T-cell (primary cell): ENCODE data around the gene ZFYVE27. TPM values are rescaled to one million over a fixed set of nuclear protein-coding genes. Genes with fewer than 3 reads are reported as not detected.
A peak's percentile ranks its signal among the peaks of the same experiment; 100 is the strongest.
"Not testable (repeated sequence)": the region's sequence is repeated elsewhere in the genome, so short reads cannot be mapped to it uniquely, and the experiment has no call there.

Source experiments
- ATAC-seq, 4 experiments: fragments of 200-7000 bp in 3 of 4; fragments of 150-1000 bp in 1 of 4; cut with Tn5 transposase; replicated peaks in 1 of 4; 1 replicate in 3 of 4; 2 replicates in 1 of 4; pipeline ENCODE4 v1.10.0; 2021; ENCODE audit warnings: moderate library complexity in 3 of 4, mild to moderate bottlenecking in 2 of 4, moderate number of reproducible peaks in 1 of 4
- CTCF ChIA-PET, 2 donors: fragments of 300-600 bp; sonication (Branson Sonifier 250); formaldehyde crosslinking; loops; one replicate each; lab custom pipeline; 2022; ENCODE audit warnings: antibody characterized with exemption in 2 of 2; lab: Charles Lee
- POLR2A ChIA-PET, 2 donors: fragments of 300-600 bp; sonication (Branson Sonifier 250); formaldehyde crosslinking; loops; one replicate each; lab custom pipeline; 2022; ENCODE audit warnings: antibody characterized with exemption in 2 of 2; lab: Charles Lee
- DNase-seq, 35 experiments: peaks; one replicate each; pipeline versions ENCODE4 v3.0.0 to v3.0.0-alpha.2; 2013 to 2023
- H3K27ac ChIP-seq: one replicate; pipeline ENCODE4 v1.5.1; 2013; ENCODE audit warnings: low read length
- H3K27me3 ChIP-seq, 2 experiments: replicated peaks in 1 of 2; 1 replicate in 1 of 2; 2 replicates in 1 of 2; pipeline versions ENCODE4 v1.6.1 to v1.7.0; 2013; ENCODE audit warnings: low read length in 1 of 2, mixed read lengths in 1 of 2; ENCODE audit not compliant: control insufficient read depth in 2 of 2, insufficient read depth in 2 of 2; ENCODE audit errors: extremely low read depth in 1 of 2
- H3K36me3 ChIP-seq, 2 donors: 1 replicate in 1 of 2; 2 replicates in 1 of 2; pipeline versions ENCODE4 v1.6.1 to v1.7.0; 2013; ENCODE audit warnings: low read length in 1 of 2; ENCODE audit not compliant: control insufficient read depth in 2 of 2, insufficient read depth in 1 of 2; ENCODE audit errors: extremely low read depth in 1 of 2
- H3K4me1 ChIP-seq, 2 experiments: 1 replicate in 1 of 2; 2 replicates in 1 of 2; pipeline versions ENCODE4 v1.6.1 to v1.7.0; 2013; ENCODE audit warnings: low read length in 2 of 2, mixed read lengths in 1 of 2; ENCODE audit not compliant: insufficient read depth in 2 of 2, control insufficient read depth in 1 of 2; ENCODE audit errors: extremely low read depth in 1 of 2
- H3K4me3 ChIP-seq, 2 donors: 1 replicate in 1 of 2; 2 replicates in 1 of 2; pipeline versions ENCODE4 v1.5.1 to v1.7.0; 2013; ENCODE audit warnings: mild to moderate bottlenecking in 2 of 2, low read length in 1 of 2, moderate library complexity in 1 of 2; ENCODE audit not compliant: control insufficient read depth in 1 of 2; ENCODE audit errors: extremely low read depth in 1 of 2
- H3K9me3 ChIP-seq: 2 replicates; pipeline ENCODE4 v1.7.0; 2013
- H3K27ac Mint-ChIP-seq, 2 donors: one replicate each; pipeline ENCODE4 v1.8.0; 2020 to 2021; ENCODE audit warnings: mild to moderate bottlenecking in 2 of 2, mixed read lengths in 2 of 2
- H3K27me3 Mint-ChIP-seq, 2 donors: one replicate each; pipeline ENCODE4 v1.8.0; 2021 to 2022; ENCODE audit warnings: mixed read lengths in 2 of 2
- H3K36me3 Mint-ChIP-seq: one replicate; pipeline ENCODE4 v1.8.0; 2021; ENCODE audit warnings: mixed read lengths
- H3K4me1 Mint-ChIP-seq, 3 donors: one replicate each; pipeline ENCODE4 v1.8.0; 2020 to 2022; ENCODE audit warnings: mixed read lengths in 3 of 3, mild to moderate bottlenecking in 1 of 3
- H3K4me3 Mint-ChIP-seq, 3 donors: one replicate each; pipeline ENCODE4 v1.8.0; 2020 to 2022; ENCODE audit warnings: mild to moderate bottlenecking in 3 of 3, mixed read lengths in 3 of 3, moderate library complexity in 3 of 3
- H3K9me3 Mint-ChIP-seq, 3 donors: one replicate each; pipeline ENCODE4 v1.8.0; 2020 to 2022; ENCODE audit warnings: mixed read lengths in 3 of 3
- WGBS: methylation state at CpG from one replicate; pipeline ENCODE4 v1.1.5; 2013; ENCODE audit warnings: missing lambda C conversion rate; ENCODE audit not compliant: insufficient coverage; 5-methylcytosine and 5-hydroxymethylcytosine counted together
- total RNA-seq, 35 experiments: library from RNA in 6 of 35; stranded (reverse) in 6 of 35; fragments of 120-200 nt in 1 of 35; gene quantifications; one replicate each; pipeline versions ENCODE4 v1.2.1 to v1.2.4 and lab custom pipeline; 2013 to 2026

The ZFYVE27 gene
- total RNA-seq (10 to 100 TPM; 57.6 to 68.0 (median 60.0) TPM), total RNA-seq (lab: John Stamatoyannopoulos, UW) (39.3 to 85.8 (median 67.5) reads per million in 29 experiments)
- total RNA-seq (2013): 44.2 TPM

GRCh38 chr10:97736902-97737769 lies at the start of gene ZFYVE27:
Gene ZFYVE27, plus strand, starts transcription at chr10:97737128. Its CDS starts 1,350 bp downstream, at chr10:97738478.
- Histone ChIP-seq H3K4me3 (peak within 1 kb of the TSS; percentile 91 to 96), H3K9me3 (no peaks in the 10 kb centered on the region), H3K4me1 (peaks cover 6 to 36% of the 10 kb centered on the region in 2 experiments), H3K36me3 (peaks cover 0 to 20% of the 10 kb centered on the region in 2 donors), H3K27me3 (no peaks in the 10 kb centered on the region), H3K27ac (peak within 1 kb of the TSS; percentile 89)
- ChIA-PET CTCF (interaction anchor here (0.6 to 4.9 kb wide), 16 partner anchors 10 to 322 kb away, joined by 3 to 29 read pairs (median 4); partner anchors contain the start of genes AVPI1 (in 1 of the 2), MARVELD1 (in 1 of the 2) and PI4K2A (in 1 of the 2)), POLR2A (interaction anchor here (0.6 to 1.3 kb wide), 6 partner anchors 11 to 50 kb away, joined by 3 to 10 read pairs (median 3); partner anchors contain the start of gene AVPI1 (in 2 of the 2))
- peaks cover 53 to 61% (median 57%) of the 10 kb centered on the region in 3 donors for H3K4me1 Mint-ChIP-seq
- peak within 1 kb of the TSS; percentile 94 to 96 for H3K27ac Mint-ChIP-seq
- peak; percentile 88 to 94 (median 91) for ATAC-seq
- no peaks in the 10 kb centered on the region for H3K27me3 Mint-ChIP-seq
- DNase-seq: peak; percentile 85 to 98 (median 92)
- peak within 1 kb of the TSS; percentile 92 to 93 (median 93) for H3K4me3 Mint-ChIP-seq
- under 1% methylated on average over 61 of the region's 72 CpGs for WGBS
- no peaks in the 10 kb centered on the region for H3K9me3 Mint-ChIP-seq
- H3K36me3 Mint-ChIP-seq: peaks cover 15% of the 10 kb centered on the region

DNA sequence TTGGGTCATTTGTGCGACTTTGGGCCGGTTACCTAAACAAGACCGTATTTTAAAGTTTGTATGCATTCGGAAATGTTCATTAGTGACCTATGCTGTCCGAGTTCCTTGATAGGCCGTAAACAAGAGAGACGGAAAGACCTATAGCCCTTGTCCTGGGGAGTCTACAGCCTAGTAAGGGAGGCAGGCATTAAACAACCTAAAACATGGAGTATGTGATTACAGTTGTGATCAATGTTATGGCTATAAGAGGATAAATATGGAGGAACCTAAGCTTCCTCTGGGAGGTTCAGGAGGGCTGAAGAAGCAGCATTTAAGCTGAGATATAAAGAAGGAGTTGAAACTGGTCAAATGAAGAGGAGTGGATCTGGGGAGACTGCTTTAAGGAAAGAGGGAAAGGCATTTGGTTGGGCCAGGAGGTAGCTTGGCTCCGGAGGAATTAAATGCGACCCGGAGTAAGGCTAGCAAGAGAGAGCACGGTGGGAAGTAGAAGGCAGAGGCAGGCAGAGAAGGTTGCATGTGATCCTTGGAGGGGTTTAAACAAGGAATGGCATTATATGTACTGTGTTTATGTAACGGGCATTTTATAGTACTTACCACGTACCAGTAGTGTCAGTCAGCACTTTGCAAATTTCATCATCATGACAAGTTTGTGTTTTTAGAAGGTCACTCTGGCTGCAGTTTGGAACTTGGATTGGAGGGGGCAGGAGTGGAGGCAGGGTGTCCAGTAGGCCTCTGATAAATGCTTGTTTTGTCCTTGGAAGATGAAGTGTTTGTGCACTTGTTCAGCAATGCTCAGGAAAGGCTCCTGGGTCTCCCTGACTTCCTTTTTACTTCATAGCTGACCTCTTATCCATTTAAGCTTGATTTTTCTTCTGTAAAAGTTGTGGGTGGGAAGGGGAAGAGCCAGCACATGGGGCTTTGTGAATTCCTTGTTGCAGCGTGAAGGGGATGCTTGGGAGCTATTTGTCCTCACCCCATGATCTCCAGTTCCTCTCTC lies 48.8 kb upstream of the ZFYVE27 start:
- Mint-ChIP-seq H3K4me1 (peaks cover 18 to 32% (median 22%) of the 10 kb centered on the region in 3 donors), H3K9me3 (no peaks in the 10 kb centered on the region), H3K27me3 (no peaks in the 10 kb centered on the region), H3K4me3 (peak overlapping the region; percentile 82 to 88 (median 85)), H3K27ac (peak overlapping the region; percentile 47 to 64), H3K36me3 (no peaks in the 10 kb centered on the region)
- ChIA-PET POLR2A (interaction anchor here (0.6 to 1.3 kb wide), 3 partner anchors 48 to 202 kb away, joined by 4 to 10 read pairs (median 4); partner anchors contain the start of gene ZFYVE27 (in 2 of the 2)), CTCF (interaction anchor here (0.6 to 3.3 kb wide), 9 partner anchors 11 to 75 kb away, joined by 3 to 22 read pairs (median 9); partner anchors contain the start of gene ZFYVE27 (in 1 of the 2))
- WGBS: 86% methylated on average over 10 of the region's 14 CpGs
- no peak for DNase-seq
- H3K4me3 ChIP-seq: peak overlapping the region; percentile 71 to 76
- H3K36me3 ChIP-seq: no peaks in the 10 kb centered on the region
- peak overlapping the region; percentile 70 for H3K27ac ChIP-seq
- no peaks in the 10 kb centered on the region for H3K27me3 ChIP-seq
- peaks cover 0 to 25% of the 10 kb centered on the region in 2 experiments for H3K4me1 ChIP-seq
- H3K9me3 ChIP-seq: no peaks in the 10 kb centered on the region
- ATAC-seq: no peak

- Mint-ChIP-seq H3K4me1 (peaks cover 18 to 27% (median 22%) of the 10 kb centered on the region in 3 donors), H3K4me3 (no peak overlapping the region), H3K27ac (no peak overlapping the region), H3K9me3 (no peaks in the 10 kb centered on the region), H3K36me3 (no peaks in the 10 kb centered on the region), H3K27me3 (no peaks in the 10 kb centered on the region)
- H3K36me3 ChIP-seq: no peaks in the 10 kb centered on the region
- CTCF ChIA-PET: no interaction called here
- H3K9me3 ChIP-seq: no peaks in the 10 kb centered on the region
- WGBS: 86% methylated on average over 1 of the region's 5 CpGs
- POLR2A ChIA-PET: interaction anchor here in 1 of 2 donors (0.6 kb wide), 1 partner anchor 223 kb away, joined by 3 read pairs; no protein-coding TSS in a partner anchor
- no peak for DNase-seq
- no peak overlapping the region for H3K4me3 ChIP-seq
- H3K4me1 ChIP-seq: peaks cover 0 to 25% of the 10 kb centered on the region in 2 experiments
- ATAC-seq: no peak
- H3K27ac ChIP-seq: no peak overlapping the region
- peaks cover 0 to 2% of the 10 kb centered on the region in 2 experiments for H3K27me3 ChIP-seq
These were observed 47.3 kb upstream of the ZFYVE27 start for GRCh38 chr10:97689559-97690020.

DNA sequence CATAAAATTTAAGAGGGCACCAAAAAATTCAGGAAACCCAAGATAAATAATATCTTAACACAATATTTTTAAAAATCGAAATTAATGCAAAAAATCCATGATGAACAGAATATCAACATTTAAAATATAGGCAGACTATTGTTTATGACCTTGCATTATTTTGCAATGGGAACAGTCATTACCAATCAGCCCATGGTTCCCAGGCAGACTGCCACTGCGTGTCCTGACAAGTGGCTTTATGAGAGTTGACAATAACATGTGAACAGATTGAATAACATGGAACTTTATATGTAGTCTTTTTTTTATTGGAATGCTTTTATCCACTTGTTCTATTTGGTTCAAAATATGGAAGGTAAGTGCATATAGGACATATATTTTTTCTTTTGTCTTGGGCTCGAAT lies 46.8 kb upstream of the ZFYVE27 start:
- H3K36me3 Mint-ChIP-seq: no peaks in the 10 kb centered on the region
- peaks cover 0 to 25% of the 10 kb centered on the region in 2 experiments for H3K4me1 ChIP-seq
- ChIA-PET CTCF (no interaction called here), POLR2A (no interaction called here)
- H3K4me3 ChIP-seq: no peak overlapping the region
- peaks cover 14 to 21% (median 18%) of the 10 kb centered on the region in 3 donors for H3K4me1 Mint-ChIP-seq
- no peak overlapping the region for H3K27ac ChIP-seq
- no peaks in the 10 kb centered on the region for H3K9me3 ChIP-seq
- H3K4me3 Mint-ChIP-seq: no peak overlapping the region
- WGBS: no CpG with 5 or more reads among the region's 3 CpGs
- no peak overlapping the region for H3K27ac Mint-ChIP-seq
- H3K27me3 Mint-ChIP-seq: no peaks in the 10 kb centered on the region
- H3K27me3 ChIP-seq: peaks cover 0 to 2% of the 10 kb centered on the region in 2 experiments
- no peak for DNase-seq
- no peaks in the 10 kb centered on the region for H3K36me3 ChIP-seq
- no peaks in the 10 kb centered on the region for H3K9me3 Mint-ChIP-seq
- ATAC-seq: no peak

DNA sequence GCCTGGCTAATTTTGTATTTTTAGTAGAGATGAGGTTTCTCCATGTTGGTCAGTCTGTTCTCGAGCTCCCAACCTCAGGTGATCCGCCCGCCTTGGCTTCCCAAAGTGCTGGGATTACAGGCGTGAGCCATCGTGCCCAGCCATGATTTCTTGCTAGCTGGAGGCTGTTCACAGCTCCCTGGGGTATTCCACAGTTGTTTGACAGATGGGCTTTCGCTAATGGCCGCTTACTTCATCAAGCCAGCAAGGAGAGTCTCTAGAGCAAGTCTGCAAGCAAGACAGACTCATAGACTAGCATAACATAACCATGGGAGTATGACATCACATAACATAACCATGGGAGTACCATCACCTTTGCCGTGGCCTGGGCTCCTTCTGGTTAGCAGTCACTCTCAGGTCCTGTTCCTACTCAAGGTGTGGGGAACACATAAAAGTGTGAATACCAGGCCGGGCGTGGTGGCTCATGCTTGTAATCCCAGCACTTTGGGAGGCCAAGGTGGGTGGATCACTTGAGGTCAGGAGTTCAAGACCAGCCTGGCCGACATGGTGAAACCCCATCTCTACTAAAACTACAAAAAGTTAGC lies 38.8 kb upstream of the ZFYVE27 start:
- 86% methylated on average over 7 of the region's 11 CpGs for WGBS
- H3K27ac ChIP-seq, H3K4me3 ChIP-seq, H3K4me1 Mint-ChIP-seq, H3K9me3 ChIP-seq, ATAC-seq, H3K27ac Mint-ChIP-seq, DNase-seq, H3K36me3 Mint-ChIP-seq, H3K4me3 Mint-ChIP-seq, H3K36me3 ChIP-seq, H3K27me3 Mint-ChIP-seq, H3K9me3 Mint-ChIP-seq, H3K4me1 ChIP-seq, POLR2A ChIA-PET: not testable (repeated sequence)
- CTCF ChIA-PET: interaction anchor here in 1 of 2 donors (0.7 to 1.2 kb wide), 3 partner anchors 12 to 21 kb away, joined by 3 to 7 read pairs (median 3); partner anchors contain the start of gene AVPI1
- peaks cover 0 to 18% of the 10 kb centered on the region in 2 experiments for H3K27me3 ChIP-seq
